ENCODE measurements around the gene CHST13.

CHST13 gene

DNA sequence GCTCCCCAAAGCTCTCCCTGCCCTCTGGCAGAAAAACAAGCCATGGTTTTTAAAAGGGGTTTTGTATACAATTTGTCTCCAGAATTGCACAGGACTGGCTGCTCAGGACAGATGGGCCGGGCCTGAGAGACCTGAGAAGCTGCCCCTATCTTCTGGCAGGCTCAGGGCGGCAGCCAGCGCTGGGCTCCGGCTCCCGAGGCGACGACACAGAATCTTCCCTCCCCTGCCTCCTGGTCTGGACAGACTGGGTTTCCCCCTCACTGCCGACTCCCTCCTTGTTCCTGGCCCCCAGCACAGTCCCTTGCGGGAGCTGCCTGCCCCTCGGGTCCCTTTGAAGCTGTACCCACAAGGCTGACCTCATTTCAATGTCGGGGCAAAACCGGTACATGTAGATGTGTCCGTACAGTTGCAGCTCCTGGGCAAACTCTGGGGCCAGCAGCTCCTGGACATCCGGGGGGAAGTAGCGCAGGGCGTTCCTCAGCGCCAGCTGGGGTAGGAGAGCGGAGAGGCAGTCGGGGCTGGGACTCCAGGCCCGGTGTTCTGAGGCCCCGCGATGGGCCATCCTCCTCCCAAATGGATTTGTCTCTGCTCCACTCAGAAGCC lies 13.5 kb upstream of the CHST13 start:
- Histone ChIP-seq H3K4me1 (no peaks in the 10 kb centered on the region), H3K36me3 (ENCODE audit: control insufficient read depth, insufficient read depth, low read length) (no peaks in the 10 kb centered on the region), H3K9ac (no peak overlapping the region), H3K9me3 (ENCODE audit: control insufficient read depth, low read length) (no peaks in the 10 kb centered on the region), H3K4me3 (ENCODE audit: low read depth, low read length) (no peak overlapping the region), H2AFZ (no peak overlapping the region), H3K27me3 (ENCODE audit: control insufficient read depth, insufficient read depth, low read length) (no peaks in the 10 kb centered on the region), H3K79me2 (no peaks in the 10 kb centered on the region), H3K27ac (no peak overlapping the region), H3K4me2 (ENCODE audit: low read length) (no peak overlapping the region)
- TF ChIP-seq, protein P1, sequence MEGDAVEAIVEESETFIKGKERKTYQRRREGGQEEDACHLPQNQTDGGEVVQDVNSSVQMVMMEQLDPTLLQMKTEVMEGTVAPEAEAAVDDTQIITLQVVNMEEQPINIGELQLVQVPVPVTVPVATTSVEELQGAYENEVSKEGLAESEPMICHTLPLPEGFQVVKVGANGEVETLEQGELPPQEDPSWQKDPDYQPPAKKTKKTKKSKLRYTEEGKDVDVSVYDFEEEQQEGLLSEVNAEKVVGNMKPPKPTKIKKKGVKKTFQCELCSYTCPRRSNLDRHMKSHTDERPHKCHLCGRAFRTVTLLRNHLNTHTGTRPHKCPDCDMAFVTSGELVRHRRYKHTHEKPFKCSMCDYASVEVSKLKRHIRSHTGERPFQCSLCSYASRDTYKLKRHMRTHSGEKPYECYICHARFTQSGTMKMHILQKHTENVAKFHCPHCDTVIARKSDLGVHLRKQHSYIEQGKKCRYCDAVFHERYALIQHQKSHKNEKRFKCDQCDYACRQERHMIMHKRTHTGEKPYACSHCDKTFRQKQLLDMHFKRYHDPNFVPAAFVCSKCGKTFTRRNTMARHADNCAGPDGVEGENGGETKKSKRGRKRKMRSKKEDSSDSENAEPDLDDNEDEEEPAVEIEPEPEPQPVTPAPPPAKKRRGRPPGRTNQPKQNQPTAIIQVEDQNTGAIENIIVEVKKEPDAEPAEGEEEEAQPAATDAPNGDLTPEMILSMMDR (IDR thresholded peaks at IDR 0.05): no peak

DNA sequence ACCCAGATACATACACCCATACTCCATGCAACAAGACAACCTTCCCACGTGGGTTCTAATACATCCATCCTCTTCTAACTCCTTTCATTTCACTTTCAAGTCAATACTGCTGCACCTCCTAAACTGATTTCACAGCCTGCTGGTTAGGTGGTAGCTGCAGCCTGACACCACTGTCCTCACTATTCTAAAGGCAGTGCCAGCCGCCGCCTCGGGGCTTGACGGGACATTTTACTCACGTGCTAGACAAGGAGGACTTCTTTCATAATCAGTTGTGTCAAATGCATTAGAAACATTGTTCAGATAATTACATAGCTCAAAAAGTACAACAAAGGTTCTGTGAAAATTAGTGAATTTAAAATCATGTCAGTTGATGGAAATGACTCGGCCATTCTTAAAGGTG lies 12.7 kb upstream of the CHST13 start:
- H3K79me2 ChIP-seq: no peaks in the 10 kb centered on the region
- H3K4me3 ChIP-seq (ENCODE audit: low read depth, low read length): no peak overlapping the region
- no peak overlapping the region for H3K4me2 ChIP-seq (ENCODE audit: low read length)
- no peaks in the 10 kb centered on the region for H3K4me1 ChIP-seq
- TF ChIP-seq, protein P1 (IDR thresholded peaks at IDR 0.05): no peak
- H3K27me3 ChIP-seq (ENCODE audit: control insufficient read depth, insufficient read depth, low read length): no peaks in the 10 kb centered on the region
- H3K9ac ChIP-seq: no peak overlapping the region
- no peaks in the 10 kb centered on the region for H3K36me3 ChIP-seq (ENCODE audit: control insufficient read depth, insufficient read depth, low read length)
- no peaks in the 10 kb centered on the region for H3K9me3 ChIP-seq (ENCODE audit: control insufficient read depth, low read length)
- H2AFZ ChIP-seq: no peak overlapping the region
- H3K27ac ChIP-seq: no peak overlapping the region

DNA sequence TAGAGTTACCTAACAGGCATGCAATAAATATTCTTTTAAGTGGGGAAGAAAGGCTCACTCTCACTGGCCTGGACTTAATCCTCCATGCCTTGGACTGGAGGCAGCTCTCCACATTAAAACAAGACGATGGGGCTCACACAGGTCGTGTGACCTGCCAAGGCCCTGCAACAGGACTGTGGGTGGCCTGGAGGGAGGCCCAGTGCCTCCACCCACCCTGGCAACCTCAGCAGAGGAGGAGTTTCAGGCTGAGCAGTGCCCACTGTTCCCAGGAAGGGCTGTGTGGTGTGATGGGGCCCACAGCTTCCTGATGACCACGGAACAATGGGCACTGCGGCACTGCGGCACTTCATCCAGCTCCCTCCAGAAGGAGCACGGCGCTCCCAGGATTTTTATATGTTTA lies 11.9 kb upstream of the CHST13 start:
- Histone ChIP-seq H3K4me1 (no peaks in the 10 kb centered on the region), H3K36me3 (ENCODE audit: control insufficient read depth, insufficient read depth, low read length) (no peaks in the 10 kb centered on the region), H3K4me2 (ENCODE audit: low read length) (no peak overlapping the region), H3K9me3 (ENCODE audit: control insufficient read depth, low read length) (no peaks in the 10 kb centered on the region), H3K79me2 (no peaks in the 10 kb centered on the region), H3K9ac (no peak overlapping the region), H3K27ac (no peak overlapping the region), H3K27me3 (ENCODE audit: control insufficient read depth, insufficient read depth, low read length) (no peaks in the 10 kb centered on the region), H3K4me3 (ENCODE audit: low read depth, low read length) (no peak overlapping the region), H2AFZ (no peak overlapping the region)
- TF ChIP-seq, protein P1 (IDR thresholded peaks at IDR 0.05): no peak

DNA sequence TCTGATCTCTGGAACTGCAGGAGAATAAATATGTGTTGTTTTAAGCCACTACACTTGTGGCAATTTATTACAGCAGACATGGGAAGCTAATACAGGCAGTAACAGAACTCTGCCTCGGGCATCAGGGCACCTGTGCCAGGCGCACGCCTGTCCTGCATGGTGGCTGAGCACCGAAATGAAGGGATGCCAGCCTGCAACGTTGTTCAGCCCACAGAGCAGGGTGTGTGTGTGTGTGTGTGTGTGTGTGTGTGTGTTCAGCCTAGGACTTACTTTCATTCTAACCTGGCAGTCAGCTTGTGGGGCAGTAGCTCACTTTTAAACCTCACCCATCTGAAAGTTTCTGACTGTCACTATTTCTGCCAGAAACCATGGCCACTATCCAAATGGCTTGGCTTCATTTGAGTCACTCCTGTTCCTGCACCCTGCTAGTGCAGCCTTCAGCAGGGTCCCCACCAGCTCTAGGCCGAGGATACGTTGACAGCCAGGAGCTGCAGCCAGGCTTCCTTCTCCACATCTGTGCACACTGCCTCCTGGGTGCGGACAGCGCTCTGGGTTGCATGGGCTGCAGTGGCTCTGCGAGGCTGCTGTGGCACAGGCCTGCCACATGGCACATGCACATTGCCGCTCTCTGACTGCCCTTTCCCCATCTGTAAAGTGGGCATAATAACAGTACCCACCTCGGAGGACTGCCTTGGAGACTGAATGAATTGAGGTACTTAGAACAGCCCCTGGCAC lies 10.9 kb upstream of the CHST13 start:
- H3K79me2 ChIP-seq: no peaks in the 10 kb centered on the region

More for the DNA sequence above, 10.9 kb upstream of the CHST13 start:
- Histone ChIP-seq H3K27ac (no peak overlapping the region), H3K27me3 (ENCODE audit: control insufficient read depth, insufficient read depth, low read length) (no peaks in the 10 kb centered on the region), H3K9ac (no peak overlapping the region), H3K9me3 (ENCODE audit: control insufficient read depth, low read length) (no peaks in the 10 kb centered on the region), H3K4me3 (ENCODE audit: low read depth, low read length) (no peak overlapping the region), H3K4me1 (no peaks in the 10 kb centered on the region), H2AFZ (no peak overlapping the region), H3K4me2 (ENCODE audit: low read length) (no peak overlapping the region), H3K36me3 (ENCODE audit: control insufficient read depth, insufficient read depth, low read length) (no peaks in the 10 kb centered on the region)
- TF ChIP-seq, protein P1 (IDR thresholded peaks at IDR 0.05): no peak

Measured in parathyroid adenoma (tissue), 2 donors.